ENCODE results near the gene ZSCAN21.

ZSCAN21 gene

DNA sequence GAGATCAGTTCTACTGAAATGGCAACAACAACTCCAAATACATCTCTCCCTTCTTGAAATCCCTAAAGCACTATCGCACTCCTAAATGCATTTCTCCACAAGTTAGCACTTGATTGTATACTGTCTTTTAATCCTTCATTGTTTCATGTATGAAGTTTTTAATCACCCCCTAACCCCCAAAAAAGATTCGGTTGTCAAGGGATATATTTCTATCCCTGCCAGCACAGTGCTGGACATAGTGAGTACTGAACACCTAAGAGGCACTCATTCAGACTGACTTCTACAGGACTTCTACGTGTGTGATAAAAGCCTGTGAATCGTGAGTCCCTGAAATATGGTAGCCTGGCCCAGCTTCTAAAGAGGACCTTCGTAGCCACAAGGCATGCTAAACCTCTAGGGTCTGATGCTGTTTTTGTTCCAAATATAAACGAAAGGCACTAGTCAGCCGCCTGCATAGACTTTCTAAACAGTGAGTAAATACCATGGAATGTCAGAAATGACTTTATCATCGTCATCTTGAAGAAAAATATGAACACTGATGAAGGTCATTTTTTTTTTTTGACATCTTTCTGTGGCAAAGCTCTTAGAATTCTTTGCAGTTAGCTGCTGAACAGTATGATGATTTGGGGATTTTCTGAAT, 14.6 kb upstream of the ZSCAN21 start (continued):
- TF ChIP-seq, protein P1, sequence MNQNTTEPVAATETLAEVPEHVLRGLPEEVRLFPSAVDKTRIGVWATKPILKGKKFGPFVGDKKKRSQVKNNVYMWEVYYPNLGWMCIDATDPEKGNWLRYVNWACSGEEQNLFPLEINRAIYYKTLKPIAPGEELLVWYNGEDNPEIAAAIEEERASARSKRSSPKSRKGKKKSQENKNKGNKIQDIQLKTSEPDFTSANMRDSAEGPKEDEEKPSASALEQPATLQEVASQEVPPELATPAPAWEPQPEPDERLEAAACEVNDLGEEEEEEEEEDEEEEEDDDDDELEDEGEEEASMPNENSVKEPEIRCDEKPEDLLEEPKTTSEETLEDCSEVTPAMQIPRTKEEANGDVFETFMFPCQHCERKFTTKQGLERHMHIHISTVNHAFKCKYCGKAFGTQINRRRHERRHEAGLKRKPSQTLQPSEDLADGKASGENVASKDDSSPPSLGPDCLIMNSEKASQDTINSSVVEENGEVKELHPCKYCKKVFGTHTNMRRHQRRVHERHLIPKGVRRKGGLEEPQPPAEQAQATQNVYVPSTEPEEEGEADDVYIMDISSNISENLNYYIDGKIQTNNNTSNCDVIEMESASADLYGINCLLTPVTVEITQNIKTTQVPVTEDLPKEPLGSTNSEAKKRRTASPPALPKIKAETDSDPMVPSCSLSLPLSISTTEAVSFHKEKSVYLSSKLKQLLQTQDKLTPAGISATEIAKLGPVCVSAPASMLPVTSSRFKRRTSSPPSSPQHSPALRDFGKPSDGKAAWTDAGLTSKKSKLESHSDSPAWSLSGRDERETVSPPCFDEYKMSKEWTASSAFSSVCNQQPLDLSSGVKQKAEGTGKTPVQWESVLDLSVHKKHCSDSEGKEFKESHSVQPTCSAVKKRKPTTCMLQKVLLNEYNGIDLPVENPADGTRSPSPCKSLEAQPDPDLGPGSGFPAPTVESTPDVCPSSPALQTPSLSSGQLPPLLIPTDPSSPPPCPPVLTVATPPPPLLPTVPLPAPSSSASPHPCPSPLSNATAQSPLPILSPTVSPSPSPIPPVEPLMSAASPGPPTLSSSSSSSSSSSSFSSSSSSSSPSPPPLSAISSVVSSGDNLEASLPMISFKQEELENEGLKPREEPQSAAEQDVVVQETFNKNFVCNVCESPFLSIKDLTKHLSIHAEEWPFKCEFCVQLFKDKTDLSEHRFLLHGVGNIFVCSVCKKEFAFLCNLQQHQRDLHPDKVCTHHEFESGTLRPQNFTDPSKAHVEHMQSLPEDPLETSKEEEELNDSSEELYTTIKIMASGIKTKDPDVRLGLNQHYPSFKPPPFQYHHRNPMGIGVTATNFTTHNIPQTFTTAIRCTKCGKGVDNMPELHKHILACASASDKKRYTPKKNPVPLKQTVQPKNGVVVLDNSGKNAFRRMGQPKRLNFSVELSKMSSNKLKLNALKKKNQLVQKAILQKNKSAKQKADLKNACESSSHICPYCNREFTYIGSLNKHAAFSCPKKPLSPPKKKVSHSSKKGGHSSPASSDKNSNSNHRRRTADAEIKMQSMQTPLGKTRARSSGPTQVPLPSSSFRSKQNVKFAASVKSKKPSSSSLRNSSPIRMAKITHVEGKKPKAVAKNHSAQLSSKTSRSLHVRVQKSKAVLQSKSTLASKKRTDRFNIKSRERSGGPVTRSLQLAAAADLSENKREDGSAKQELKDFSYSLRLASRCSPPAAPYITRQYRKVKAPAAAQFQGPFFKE (tag by site-specific recombination; IDR thresholded peaks at IDR 0.05; ENCODE audit: borderline replicate concordance): no peak
- TF ChIP-seq ZNF239 (tag by site-specific recombination; IDR thresholded peaks at IDR 0.05): no peak

- POLR2A ChIA-PET: no interaction called here
- H3K9me3 ChIP-seq (ENCODE audit: control insufficient read depth, insufficient read depth, low read depth, low read length): no peaks in the 10 kb centered on the region
- no peak for TF ChIP-seq ZNF837 (tag by site-specific recombination; IDR thresholded peaks at IDR 0.05)
- TF ChIP-seq, protein P1 (tag by site-specific recombination; IDR thresholded peaks at IDR 0.05; ENCODE audit: borderline replicate concordance): no peak
- TF ChIP-seq PRDM1 (tag by site-specific recombination; IDR thresholded peaks at IDR 0.05): no peak
- TF ChIP-seq SETDB1 (IDR thresholded peaks at IDR 0.05; ENCODE audit: insufficient read length, low read length): no peak
- no peak for TF ChIP-seq ZFP37 (tag by site-specific recombination; IDR thresholded peaks at IDR 0.05)
- TF ChIP-seq ZNF184 (tag by site-specific recombination; IDR thresholded peaks at IDR 0.05): no peak
- no peak for TF ChIP-seq ZNF555 (tag by site-specific recombination; conservative IDR thresholded peaks at IDR 0.05)
- TF ChIP-seq, protein P2, sequence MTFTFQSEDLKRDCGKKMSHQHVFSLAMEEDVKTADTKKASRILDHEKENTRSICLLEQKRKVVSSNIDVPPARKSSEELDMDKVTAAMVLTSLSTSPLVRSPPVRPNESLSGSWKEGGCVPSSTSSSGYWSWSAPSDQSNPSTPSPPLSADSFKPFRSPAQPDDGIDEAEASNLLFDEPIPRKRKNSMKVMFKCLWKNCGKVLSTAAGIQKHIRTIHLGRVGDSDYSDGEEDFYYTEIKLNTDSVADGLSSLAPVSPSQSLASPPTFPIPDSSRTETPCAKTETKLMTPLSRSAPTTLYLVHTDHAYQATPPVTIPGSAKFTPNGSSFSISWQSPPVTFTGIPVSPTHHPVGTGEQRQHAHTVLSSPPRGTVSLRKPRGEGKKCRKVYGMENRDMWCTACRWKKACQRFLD (tag by site-specific recombination; IDR thresholded peaks at IDR 0.05): no peak
- TF ChIP-seq, protein P3, sequence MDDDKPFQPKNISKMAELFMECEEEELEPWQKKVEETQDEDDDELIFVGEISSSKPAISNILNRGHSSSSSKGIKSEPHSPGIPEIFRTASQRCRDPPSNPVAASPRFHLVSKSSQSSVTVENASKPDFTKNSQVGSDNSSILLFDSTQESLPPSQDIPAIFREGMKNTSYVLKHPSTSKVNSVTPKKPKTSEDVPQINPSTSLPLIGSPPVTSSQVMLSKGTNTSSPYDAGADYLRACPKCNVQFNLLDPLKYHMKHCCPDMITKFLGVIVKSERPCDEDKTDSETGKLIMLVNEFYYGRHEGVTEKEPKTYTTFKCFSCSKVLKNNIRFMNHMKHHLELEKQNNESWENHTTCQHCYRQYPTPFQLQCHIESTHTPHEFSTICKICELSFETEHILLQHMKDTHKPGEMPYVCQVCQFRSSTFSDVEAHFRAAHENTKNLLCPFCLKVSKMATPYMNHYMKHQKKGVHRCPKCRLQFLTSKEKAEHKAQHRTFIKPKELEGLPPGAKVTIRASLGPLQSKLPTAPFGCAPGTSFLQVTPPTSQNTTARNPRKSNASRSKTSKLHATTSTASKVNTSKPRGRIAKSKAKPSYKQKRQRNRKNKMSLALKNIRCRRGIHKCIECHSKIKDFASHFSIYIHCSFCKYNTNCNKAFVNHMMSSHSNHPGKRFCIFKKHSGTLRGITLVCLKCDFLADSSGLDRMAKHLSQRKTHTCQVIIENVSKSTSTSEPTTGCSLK (tag by site-specific recombination; IDR thresholded peaks at IDR 0.05): no peak
- TF ChIP-seq ZNF416 (tag by site-specific recombination; IDR thresholded peaks at IDR 0.05): no peak
- no peak for TF ChIP-seq ZNF843 (tag by site-specific recombination; IDR thresholded peaks at IDR 0.05)
- H3K36me3 ChIP-seq (ENCODE audit: control insufficient read depth in 2 of 2, insufficient read depth in 1 of 2, low read length in 2 of 2): peaks cover 32 to 52% of the 10 kb centered on the region in 2 experiments
- CTCF ChIA-PET: interaction anchor here (0.7 to 1.1 kb wide), 2 partner anchors 14 to 51 kb away, joined by 3 read pairs; no protein-coding TSS in a partner anchor
- no peak overlapping the region for H3K4me3 ChIP-seq (ENCODE audit: low read depth, low read length)
- H3K4me1 ChIP-seq (ENCODE audit: control insufficient read depth, insufficient read depth, low read length): no peaks in the 10 kb centered on the region
- no peak overlapping the region for H3K27ac ChIP-seq (ENCODE audit: extremely low read depth, low read depth, low read length)
Measured at GRCh38 chr7:100035876-100036275, 13.7 kb upstream of the ZSCAN21 start.
